Duodenal mucosa (tissue), 2 donors: Measurements from ENCODE around the gene CRYGN.

Source experiments
- H3K27ac ChIP-seq: one replicate; pipeline ENCODE4 v1.7.0; 2013; ENCODE audit warnings: low read depth, low read length
- H3K27me3 ChIP-seq, 2 donors: one replicate each; pipeline ENCODE4 v1.7.0; 2013; ENCODE audit warnings: low read length in 2 of 2, control low read depth in 1 of 2; ENCODE audit not compliant: insufficient read depth in 2 of 2, control insufficient read depth in 1 of 2
- H3K36me3 ChIP-seq, 2 donors: one replicate each; pipeline ENCODE4 v1.7.0; 2013; ENCODE audit warnings: low read length in 2 of 2, control low read depth in 1 of 2; ENCODE audit not compliant: insufficient read depth in 2 of 2, control insufficient read depth in 1 of 2
- H3K4me1 ChIP-seq, 2 donors: one replicate each; pipeline ENCODE4 v1.7.0; 2013; ENCODE audit warnings: low read length in 2 of 2, control low read depth in 1 of 2; ENCODE audit not compliant: insufficient read depth in 2 of 2, control insufficient read depth in 1 of 2
- H3K4me3 ChIP-seq, 2 donors: one replicate each; pipeline ENCODE4 v1.7.0; 2013; ENCODE audit warnings: low read length in 2 of 2, low read depth in 1 of 2
- H3K9ac ChIP-seq, 2 donors: one replicate each; pipeline ENCODE4 v1.7.0; 2013; ENCODE audit warnings: low read length in 2 of 2, low read depth in 1 of 2
- H3K9me3 ChIP-seq, 2 donors: one replicate each; pipeline ENCODE4 v1.7.0; 2013; ENCODE audit warnings: low read length in 2 of 2, control low read depth in 1 of 2; ENCODE audit not compliant: control insufficient read depth in 1 of 2

CRYGN gene

DNA sequence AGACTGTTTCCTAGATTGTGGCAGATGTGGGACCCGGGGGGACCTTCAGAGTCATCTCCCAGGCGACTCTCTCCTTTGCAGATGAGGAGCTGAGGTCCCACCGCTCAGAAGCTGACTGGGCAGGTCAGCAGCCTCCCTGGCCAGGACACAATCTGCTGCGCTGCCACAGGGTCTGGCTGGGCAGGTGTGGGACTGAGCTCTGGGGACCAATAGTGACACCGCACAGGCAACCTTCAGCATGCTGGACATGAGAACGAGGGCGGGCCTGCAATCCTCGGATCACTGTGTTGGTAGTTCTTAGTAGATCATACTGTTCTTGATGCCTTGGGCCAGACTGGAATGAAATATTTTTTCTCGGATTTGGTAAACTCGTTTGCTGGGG, 20.5 kb upstream of the CRYGN start:
- Histone ChIP-seq H3K4me1 (peaks cover 17 to 22% of the 10 kb centered on the region in 2 donors), H3K36me3 (peaks cover 11 to 12% of the 10 kb centered on the region in 2 donors), H3K27ac (peak overlapping the region; percentile 88), H3K4me3 (no peak overlapping the region), H3K9me3 (peaks cover 4 to 8% of the 10 kb centered on the region in 2 donors), H3K9ac (peak overlapping the region; percentile 14 to 55), H3K27me3 (no peaks in the 10 kb centered on the region)

GRCh38 chr7:151459726-151460473, 20.0 kb upstream of the CRYGN start:
- Histone ChIP-seq H3K27ac (peak overlapping the region; percentile 88), H3K27me3 (no peaks in the 10 kb centered on the region), H3K36me3 (peaks cover 7 to 8% of the 10 kb centered on the region in 2 donors), H3K4me1 (peaks cover 17 to 22% of the 10 kb centered on the region in 2 donors), H3K4me3 (peak overlapping the region; percentile 16 to 41), H3K9me3 (peaks cover 4 to 8% of the 10 kb centered on the region in 2 donors), H3K9ac (peak overlapping the region; percentile 54 to 55)

- H3K4me1 ChIP-seq: peaks cover 17 to 22% of the 10 kb centered on the region in 2 donors
- H3K4me3 ChIP-seq: no peak overlapping the region
- peaks cover 1 to 3% of the 10 kb centered on the region in 2 donors for H3K9me3 ChIP-seq
- H3K36me3 ChIP-seq: no peaks in the 10 kb centered on the region
- H3K27ac ChIP-seq: no peak overlapping the region
- no peaks in the 10 kb centered on the region for H3K27me3 ChIP-seq
- no peak overlapping the region for H3K9ac ChIP-seq
Measured at GRCh38 chr7:151457534-151457933, 17.6 kb upstream of the CRYGN start.

DNA sequence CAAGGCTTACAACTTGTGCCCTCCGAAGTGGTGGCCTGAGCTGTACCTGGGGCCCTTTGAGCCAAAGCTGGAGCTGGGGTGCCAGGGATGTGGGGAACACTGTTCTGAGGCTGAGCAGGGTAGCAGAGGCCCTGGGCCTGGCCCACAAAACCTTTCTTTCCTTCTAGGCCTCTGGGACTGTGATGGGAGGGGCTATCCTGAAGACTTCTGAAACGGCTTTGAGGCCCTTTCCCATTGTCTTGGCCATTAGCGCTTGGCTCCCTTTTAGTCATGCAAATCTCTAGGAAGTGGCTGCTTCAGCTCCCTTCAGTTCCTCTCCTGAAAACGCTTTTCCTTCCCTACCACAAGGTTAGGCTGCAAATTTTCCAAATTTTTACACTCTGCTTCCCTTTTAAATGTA, 16.8 kb upstream of the CRYGN start:
- Histone ChIP-seq H3K27ac (no peak overlapping the region), H3K9ac (no peak overlapping the region), H3K4me3 (no peak overlapping the region), H3K4me1 (peaks cover 17 to 22% of the 10 kb centered on the region in 2 donors), H3K27me3 (no peaks in the 10 kb centered on the region), H3K36me3 (no peaks in the 10 kb centered on the region), H3K9me3 (no peaks in the 10 kb centered on the region)

DNA sequence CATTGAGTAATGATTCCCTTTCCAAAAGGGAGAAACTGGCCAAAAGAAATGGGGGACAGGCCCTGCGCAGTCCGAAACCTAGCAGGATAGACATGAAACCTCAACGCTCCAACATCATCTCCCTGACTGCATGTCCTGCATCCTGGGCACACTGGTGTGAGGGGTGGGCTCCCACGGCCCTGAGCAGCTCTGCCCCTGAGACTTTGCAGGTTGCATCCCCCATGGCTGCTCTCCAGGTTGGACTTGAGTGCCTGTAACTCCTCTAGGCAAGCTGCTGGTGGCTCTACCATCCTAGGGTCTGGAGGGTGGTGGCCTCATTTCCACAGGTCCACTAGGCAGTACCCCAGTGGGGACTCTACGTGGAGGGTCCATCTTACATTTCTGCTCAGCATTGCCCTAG, 16.3 kb upstream of the CRYGN start:
- Histone ChIP-seq H3K9ac (no peak overlapping the region), H3K4me1 (peaks cover 17 to 20% of the 10 kb centered on the region in 2 donors), H3K27ac (no peak overlapping the region), H3K36me3 (no peaks in the 10 kb centered on the region), H3K4me3 (no peak overlapping the region), H3K9me3 (no peaks in the 10 kb centered on the region), H3K27me3 (no peaks in the 10 kb centered on the region)

DNA sequence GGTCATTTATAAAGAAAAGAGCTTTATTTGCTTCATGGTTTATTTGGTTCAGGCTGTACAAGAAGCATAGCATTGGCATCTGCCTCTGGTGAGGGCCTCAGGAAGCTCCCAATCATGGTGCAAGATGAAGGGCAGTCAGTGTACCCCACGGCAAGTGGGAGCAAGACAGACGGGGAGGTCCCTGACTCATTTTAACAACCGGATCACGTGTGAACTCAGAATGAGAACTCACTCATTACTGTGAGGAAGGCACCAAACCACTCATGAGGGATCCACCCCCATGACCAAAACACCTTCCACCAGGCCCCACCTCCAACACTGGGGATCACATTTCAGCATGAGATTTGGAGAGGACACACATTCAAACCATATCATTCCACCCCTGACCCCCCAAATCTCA, 15.7 kb upstream of the CRYGN start:
- no peaks in the 10 kb centered on the region for H3K9me3 ChIP-seq
- peaks cover 13 to 16% of the 10 kb centered on the region in 2 donors for H3K4me1 ChIP-seq
- H3K27me3 ChIP-seq: no peaks in the 10 kb centered on the region
- no peaks in the 10 kb centered on the region for H3K36me3 ChIP-seq
- H3K9ac ChIP-seq: no peak overlapping the region
- H3K27ac ChIP-seq: no peak overlapping the region
- no peak overlapping the region for H3K4me3 ChIP-seq

- no peaks in the 10 kb centered on the region for H3K36me3 ChIP-seq
- no peak overlapping the region for H3K27ac ChIP-seq
- no peaks in the 10 kb centered on the region for H3K27me3 ChIP-seq
Measured at GRCh38 chr7:151454932-151455530, 15.1 kb upstream of the CRYGN start.

DNA sequence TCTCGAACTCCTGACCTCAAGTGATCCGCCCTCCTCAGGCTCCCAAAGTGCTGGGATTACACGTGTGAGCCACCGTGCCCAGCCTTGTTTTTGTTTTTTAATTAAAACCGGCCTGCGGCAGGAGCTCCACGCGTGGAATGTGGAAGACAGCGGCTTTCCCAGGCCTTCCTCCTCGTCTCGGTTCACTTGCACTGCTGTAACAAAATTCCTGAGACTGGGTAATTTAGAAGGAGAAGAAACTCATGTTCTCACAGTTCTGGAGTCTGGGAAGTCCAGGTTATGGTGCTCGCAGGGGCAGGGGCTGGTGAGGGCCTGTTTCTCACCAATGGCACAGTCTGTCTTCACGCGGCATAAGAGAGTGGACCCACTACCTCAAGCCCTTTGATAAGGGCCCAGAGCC, 14.4 kb upstream of the CRYGN start:
- H3K4me1 ChIP-seq: peaks cover 2 to 4% of the 10 kb centered on the region in 2 donors
- H3K27ac ChIP-seq: no peak overlapping the region
- H3K9me3 ChIP-seq: no peaks in the 10 kb centered on the region
- no peaks in the 10 kb centered on the region for H3K36me3 ChIP-seq
- H3K27me3 ChIP-seq: peaks cover 0 to 4% of the 10 kb centered on the region in 2 donors
- H3K9ac ChIP-seq: no peak overlapping the region
- H3K4me3 ChIP-seq: no peak overlapping the region

More at GRCh38 chr7:151454932-151455530, 15.1 kb upstream of the CRYGN start:
- H3K9me3 ChIP-seq: no peaks in the 10 kb centered on the region
- H3K4me3 ChIP-seq: no peak overlapping the region
- H3K4me1 ChIP-seq: peaks cover 7 to 10% of the 10 kb centered on the region in 2 donors
- no peak overlapping the region for H3K9ac ChIP-seq

- Histone ChIP-seq H3K36me3 (no peaks in the 10 kb centered on the region), H3K27me3 (peaks cover 0 to 4% of the 10 kb centered on the region in 2 donors), H3K4me1 (peaks cover 0 to 2% of the 10 kb centered on the region in 2 donors), H3K4me3 (no peak overlapping the region), H3K9ac (no peak overlapping the region), H3K9me3 (no peaks in the 10 kb centered on the region), H3K27ac (no peak overlapping the region)
Measured at GRCh38 chr7:151453326-151453791, 13.4 kb upstream of the CRYGN start.

GRCh38 chr7:151452680-151453325, 12.9 kb upstream of the CRYGN start:
- H3K4me3 ChIP-seq: no peak overlapping the region
- peaks cover 0 to 6% of the 10 kb centered on the region in 2 donors for H3K4me1 ChIP-seq
- H3K9ac ChIP-seq: no peak overlapping the region
- H3K27ac ChIP-seq: no peak overlapping the region
- peaks cover 0 to 4% of the 10 kb centered on the region in 2 donors for H3K27me3 ChIP-seq
- no peaks in the 10 kb centered on the region for H3K9me3 ChIP-seq
- no peaks in the 10 kb centered on the region for H3K36me3 ChIP-seq
